Type B pancreatic cell (in vitro differentiated cells): ENCODE measurements around the gene TICAM2. TPM values are rescaled to one million over a fixed set of nuclear protein-coding genes. Genes with fewer than 3 reads are reported as not detected.

Experiments
- DNase-seq: peaks from one replicate; pipeline ENCODE4 v3.0.0; 2021; ENCODE audit warnings: mixed read lengths; ENCODE audit not compliant: unreplicated experiment; ENCODE audit errors: extremely low spot score
- H3K27ac Mint-ChIP-seq: 2 replicates; pipeline ENCODE4 v1.8.0; 2021; ENCODE audit warnings: mild to moderate bottlenecking, mixed read lengths
- H3K27me3 Mint-ChIP-seq: 2 replicates; pipeline ENCODE4 v1.8.0; 2021; ENCODE audit warnings: mixed read lengths
- H3K36me3 Mint-ChIP-seq: 2 replicates; pipeline ENCODE4 v1.8.0; 2021; ENCODE audit warnings: mixed read lengths
- H3K4me1 Mint-ChIP-seq: one replicate; pipeline ENCODE4 v1.8.0; 2021; ENCODE audit warnings: mixed read lengths; ENCODE audit not compliant: unreplicated experiment
- H3K4me3 Mint-ChIP-seq: 2 replicates; pipeline ENCODE4 v1.8.0; 2021; ENCODE audit warnings: mild to moderate bottlenecking, mixed read lengths
- H3K9me3 Mint-ChIP-seq: 2 replicates; pipeline ENCODE4 v1.8.0; 2021; ENCODE audit warnings: mixed read lengths
- CTCF ChIP-seq: fragments of 200-600 bp; sonication (generic); conservative IDR thresholded peaks from 2 replicates; pipeline ENCODE4 v1.5.0; 2021; ENCODE audit warnings: antibody characterized with exemption, mild to moderate bottlenecking
- total RNA-seq: library from RNA; stranded (reverse); gene quantifications from 2 replicates; pipeline ENCODE4 v1.2.1, GENCODE V29; 2021; ENCODE audit warnings: low replicate concordance

TICAM2 gene
- total RNA-seq, 1 donor from 2014 or later, result 1.1 TPM

- Mint-ChIP-seq H3K27ac (no peak overlapping the region), H3K36me3 (no peaks in the 10 kb centered on the region), H3K4me1 (no peaks in the 10 kb centered on the region), H3K4me3 (no peak overlapping the region), H3K9me3 (no peaks in the 10 kb centered on the region), H3K27me3 (peaks cover 3% of the 10 kb centered on the region)
- no peak for TF ChIP-seq CTCF
- no peak for DNase-seq
Measured at GRCh38 chr5:115640274-115640673, 38.0 kb upstream of the TICAM2 start.

GRCh38 chr5:115639377-115639776 is 37.1 kb upstream of the TICAM2 start:
- Mint-ChIP-seq H3K36me3 (no peaks in the 10 kb centered on the region), H3K4me1 (peaks cover 3% of the 10 kb centered on the region), H3K9me3 (no peaks in the 10 kb centered on the region), H3K4me3 (no peak overlapping the region), H3K27me3 (no peaks in the 10 kb centered on the region), H3K27ac (no peak overlapping the region)
- no peak for DNase-seq
- TF ChIP-seq CTCF, result no peak

GRCh38 chr5:115637507-115637906 is 35.2 kb upstream of the TICAM2 start:
- Mint-ChIP-seq H3K36me3 (no peaks in the 10 kb centered on the region), H3K4me1 (peaks cover 5% of the 10 kb centered on the region), H3K4me3 (no peak overlapping the region), H3K27me3 (no peaks in the 10 kb centered on the region), H3K27ac (no peak overlapping the region), H3K9me3 (no peaks in the 10 kb centered on the region)
- no peak for TF ChIP-seq CTCF
- DNase-seq, result no peak

GRCh38 chr5:115636008-115636407 is 33.7 kb upstream of the TICAM2 start:
- no peak overlapping the region for H3K4me3 Mint-ChIP-seq
- H3K27me3 Mint-ChIP-seq, result no peaks in the 10 kb centered on the region
- H3K27ac Mint-ChIP-seq, result no peak overlapping the region
- no peaks in the 10 kb centered on the region for H3K36me3 Mint-ChIP-seq
- H3K4me1 Mint-ChIP-seq, result peaks cover 5% of the 10 kb centered on the region
- H3K9me3 Mint-ChIP-seq, result no peaks in the 10 kb centered on the region
- no peak for DNase-seq
- no peak for TF ChIP-seq CTCF

GRCh38 chr5:115634343-115635132 is 32.3 kb upstream of the TICAM2 start:
- peaks cover 5% of the 10 kb centered on the region for H3K4me1 Mint-ChIP-seq
- H3K36me3 Mint-ChIP-seq, result no peaks in the 10 kb centered on the region
- H3K27ac Mint-ChIP-seq, result peak overlapping the region; percentile 79
- H3K9me3 Mint-ChIP-seq, result no peaks in the 10 kb centered on the region
- peak; percentile 81 for DNase-seq
- H3K4me3 Mint-ChIP-seq, result peak overlapping the region; percentile 74
- H3K27me3 Mint-ChIP-seq, result no peaks in the 10 kb centered on the region
- TF ChIP-seq CTCF, result peak; percentile 98
